ENCODE measurements around the gene VTI1A. TPM values are rescaled to one million over a fixed set of nuclear protein-coding genes. Genes with fewer than 3 reads are reported as not detected.

The VTI1A gene
- total RNA-seq, 1 experiment from 2014 or later = 22.0 TPM

DNA sequence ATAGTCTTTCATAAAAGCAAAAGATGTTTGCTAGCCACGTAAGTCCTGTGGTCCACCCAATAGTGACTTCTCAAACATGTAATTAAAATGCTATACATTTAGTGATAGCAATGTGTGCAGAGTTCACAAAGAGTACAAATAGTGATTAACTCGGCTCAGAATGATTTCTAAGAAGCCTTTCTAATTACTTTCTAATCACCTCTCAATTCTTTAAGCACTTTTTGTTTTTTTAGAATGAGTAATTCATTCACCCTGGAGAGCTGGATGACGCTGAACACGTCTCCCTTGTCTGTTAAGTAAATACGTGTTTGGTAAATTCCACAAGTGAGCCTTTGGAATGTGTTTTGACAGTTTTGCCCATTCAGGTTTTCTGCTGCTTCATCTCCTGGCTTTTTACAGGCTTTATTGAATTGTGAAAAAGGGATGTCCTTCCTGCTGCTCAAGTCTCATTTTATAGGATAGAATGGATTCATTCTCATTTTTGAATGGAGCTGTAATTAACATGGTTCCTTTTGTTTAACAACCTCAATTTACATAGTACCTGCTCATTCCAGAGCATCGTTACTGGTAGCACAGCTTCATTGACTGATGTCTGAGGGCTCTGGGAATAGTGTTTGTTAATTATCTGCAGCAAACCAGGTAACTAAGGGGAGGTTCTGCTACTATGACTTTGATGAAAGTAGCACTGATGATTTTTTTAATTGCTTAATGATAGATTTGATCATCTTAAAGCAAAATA lies 212.1 kb downstream of the VTI1A start:
- no peak overlapping the region for H4K8ac ChIP-seq (replicated peaks; ENCODE audit: insufficient read length, low read depth, low read length)
- H3K4me2 ChIP-seq (ENCODE audit: insufficient read depth, insufficient read length, low read length) = no peak overlapping the region
- WGBS (ENCODE audit: extremely low coverage, insufficient read length, low lambda C conversion rate) = no CpG with 5 or more reads among the region's 6 CpGs

More for the DNA sequence above, 212.1 kb downstream of the VTI1A start:
- no peaks in the 10 kb centered on the region; the same call in 1 of the 2 replicates for H3K4me1 ChIP-seq (ENCODE audit: insufficient read depth, low read length)
- H2AK5ac ChIP-seq (ENCODE audit: insufficient read length, low read length) = no peak overlapping the region
- H3K27me3 ChIP-seq (ENCODE audit: insufficient read depth, low read length) = no peaks in the 10 kb centered on the region
- no peaks in the 10 kb centered on the region for H4K20me1 ChIP-seq (ENCODE audit: control insufficient read depth, insufficient read depth, insufficient read length)
- Mint-ChIP-seq H3K9me3 (no peaks in the 10 kb centered on the region), H3K27me3 (ENCODE audit: low read depth) (no peaks in the 10 kb centered on the region), H3K4me3 (no peak overlapping the region), H3K27ac (peak overlapping the region in 1 of 3 experiments; percentile 21; a peak in 2 of 7 replicates), H3K4me1 (peaks cover 11 to 17% of the 10 kb centered on the region in 2 experiments), H3K36me3 (ENCODE audit: insufficient read depth in 1 of 3, low read depth in 3 of 3) (no peaks in the 10 kb centered on the region; a peak in 1 of 7 replicates)
- H3K56ac ChIP-seq (ENCODE audit: insufficient read length, low read depth, low read length) = no peak overlapping the region
- no peak overlapping the region for H3K9ac ChIP-seq (ENCODE audit: extremely low read depth, insufficient read length, low read length)
- H4K91ac ChIP-seq (ENCODE audit: insufficient read length, low read depth, low read length) = no peak overlapping the region
- no peak overlapping the region for H2BK120ac ChIP-seq (ENCODE audit: low read depth, low read length, poor library complexity, severe bottlenecking)
- no peak overlapping the region for H3K27ac ChIP-seq (ENCODE audit: insufficient read length, low read depth, low read length)
- H3K4ac ChIP-seq (ENCODE audit: low read depth, low read length) = no peak overlapping the region
- no peak overlapping the region for H2BK15ac ChIP-seq (ENCODE audit: low read depth, low read length)
- H2AFZ ChIP-seq (ENCODE audit: low read length) = no peak overlapping the region
- TF ChIP-seq, protein P1, sequence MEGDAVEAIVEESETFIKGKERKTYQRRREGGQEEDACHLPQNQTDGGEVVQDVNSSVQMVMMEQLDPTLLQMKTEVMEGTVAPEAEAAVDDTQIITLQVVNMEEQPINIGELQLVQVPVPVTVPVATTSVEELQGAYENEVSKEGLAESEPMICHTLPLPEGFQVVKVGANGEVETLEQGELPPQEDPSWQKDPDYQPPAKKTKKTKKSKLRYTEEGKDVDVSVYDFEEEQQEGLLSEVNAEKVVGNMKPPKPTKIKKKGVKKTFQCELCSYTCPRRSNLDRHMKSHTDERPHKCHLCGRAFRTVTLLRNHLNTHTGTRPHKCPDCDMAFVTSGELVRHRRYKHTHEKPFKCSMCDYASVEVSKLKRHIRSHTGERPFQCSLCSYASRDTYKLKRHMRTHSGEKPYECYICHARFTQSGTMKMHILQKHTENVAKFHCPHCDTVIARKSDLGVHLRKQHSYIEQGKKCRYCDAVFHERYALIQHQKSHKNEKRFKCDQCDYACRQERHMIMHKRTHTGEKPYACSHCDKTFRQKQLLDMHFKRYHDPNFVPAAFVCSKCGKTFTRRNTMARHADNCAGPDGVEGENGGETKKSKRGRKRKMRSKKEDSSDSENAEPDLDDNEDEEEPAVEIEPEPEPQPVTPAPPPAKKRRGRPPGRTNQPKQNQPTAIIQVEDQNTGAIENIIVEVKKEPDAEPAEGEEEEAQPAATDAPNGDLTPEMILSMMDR (conservative IDR thresholded peaks at IDR 0.05) = no peak
- H4K5ac ChIP-seq (ENCODE audit: insufficient read length, low read depth, low read length) = no peak overlapping the region
- H3K14ac ChIP-seq (ENCODE audit: insufficient read depth, low read length) = no peak overlapping the region
- no peak overlapping the region for H2BK20ac ChIP-seq (ENCODE audit: low read depth, low read length, poor library complexity, severe bottlenecking)
- no peak overlapping the region for H2BK12ac ChIP-seq (ENCODE audit: insufficient read length, low read depth, low read length)
- DNase-seq = no peak
- no peak overlapping the region for H3K23ac ChIP-seq (ENCODE audit: insufficient read length, low read depth, low read length)
- H3T11ph ChIP-seq (ENCODE audit: low read length) = no peak overlapping the region
- H3K18ac ChIP-seq (ENCODE audit: insufficient read length, low read depth, low read length) = no peak overlapping the region
- no peaks in the 10 kb centered on the region for H3K79me2 ChIP-seq (ENCODE audit: insufficient read depth, low read length)
- H3K79me1 ChIP-seq (ENCODE audit: insufficient read depth, low read depth, low read length, poor library complexity, severe bottlenecking) = no peaks in the 10 kb centered on the region
- H2BK5ac ChIP-seq (ENCODE audit: insufficient read length, low read length) = no peak overlapping the region
- H3K23me2 ChIP-seq (ENCODE audit: insufficient read length, low read depth, low read length, poor library complexity, severe bottlenecking) = no peaks in the 10 kb centered on the region
- H3K9me3 ChIP-seq (ENCODE audit: control insufficient read depth, low read depth, low read length) = no peaks in the 10 kb centered on the region

Data from H9 (cell line).